22Rv1 (cell line): ENCODE measurements around the gene MUC22.

Experiments used
- ZFX ChIP-seq: fragments of 450-650 bp; IDR thresholded peaks from 2 replicates; pipeline ENCODE4 v1.6.1; 2017; ENCODE audit warnings: antibody characterized with exemption, borderline replicate concordance
- TF ChIP-seq, protein P1 (sequence below): fragments of 450-650 bp; IDR thresholded peaks from 2 replicates; pipeline ENCODE4 v1.5.1; 2017; ENCODE audit warnings: mild to moderate bottlenecking

GRCh38 chr6:31037169-31037568, 26.9 kb downstream of the MUC22 start:
- TF ChIP-seq, protein P1, sequence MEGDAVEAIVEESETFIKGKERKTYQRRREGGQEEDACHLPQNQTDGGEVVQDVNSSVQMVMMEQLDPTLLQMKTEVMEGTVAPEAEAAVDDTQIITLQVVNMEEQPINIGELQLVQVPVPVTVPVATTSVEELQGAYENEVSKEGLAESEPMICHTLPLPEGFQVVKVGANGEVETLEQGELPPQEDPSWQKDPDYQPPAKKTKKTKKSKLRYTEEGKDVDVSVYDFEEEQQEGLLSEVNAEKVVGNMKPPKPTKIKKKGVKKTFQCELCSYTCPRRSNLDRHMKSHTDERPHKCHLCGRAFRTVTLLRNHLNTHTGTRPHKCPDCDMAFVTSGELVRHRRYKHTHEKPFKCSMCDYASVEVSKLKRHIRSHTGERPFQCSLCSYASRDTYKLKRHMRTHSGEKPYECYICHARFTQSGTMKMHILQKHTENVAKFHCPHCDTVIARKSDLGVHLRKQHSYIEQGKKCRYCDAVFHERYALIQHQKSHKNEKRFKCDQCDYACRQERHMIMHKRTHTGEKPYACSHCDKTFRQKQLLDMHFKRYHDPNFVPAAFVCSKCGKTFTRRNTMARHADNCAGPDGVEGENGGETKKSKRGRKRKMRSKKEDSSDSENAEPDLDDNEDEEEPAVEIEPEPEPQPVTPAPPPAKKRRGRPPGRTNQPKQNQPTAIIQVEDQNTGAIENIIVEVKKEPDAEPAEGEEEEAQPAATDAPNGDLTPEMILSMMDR: no peak
- no peak for TF ChIP-seq ZFX
